Esophagus squamous epithelium (tissue), 5 donors: ENCODE data around the gene DUSP10. TPM values are rescaled to one million over a fixed set of nuclear protein-coding genes. Genes with fewer than 3 reads are reported as not detected.

Experiments
- DNase-seq: peaks from one replicate; lab custom pipeline; 2025; lab: John Stamatoyannopoulos, UW
- H3K27ac ChIP-seq, 4 donors: fragments of 200-600 bp; sonication (generic); one replicate each; pipeline ENCODE4 v1.5.1; 2016 to 2019; ENCODE audit warnings: mild to moderate bottlenecking in 1 of 4
- H3K27me3 ChIP-seq, 4 donors: fragments of 200-600 bp; sonication (generic); 1 replicate in 3 of 4; 2 replicates in 1 of 4; pipeline versions ENCODE4 v1.5.1 to v1.6.0; 2017 to 2021; ENCODE audit warnings: antibody characterized with exemption in 1 of 4
- H3K36me3 ChIP-seq, 3 donors: fragments of 200-600 bp; sonication (generic); one replicate each; pipeline ENCODE4 v1.5.1; 2016 to 2019
- H3K4me1 ChIP-seq, 3 donors: fragments of 200-600 bp; sonication (generic); one replicate each; pipeline ENCODE4 v1.5.1; 2017 to 2019
- H3K4me3 ChIP-seq, 4 donors: fragments of 200-600 bp; sonication (generic); 1 replicate in 3 of 4; 2 replicates in 1 of 4; pipeline ENCODE4 v1.5.1; 2016 to 2019; ENCODE audit warnings: mild to moderate bottlenecking in 2 of 4, moderate library complexity in 1 of 4
- H3K9me3 ChIP-seq, 3 donors: fragments of 200-600 bp; sonication (generic); one replicate each; pipeline ENCODE4 v1.5.1; 2016 to 2019
- CTCF ChIP-seq, 6 experiments: fragments of 450-650 bp in 4 of 6; fragments of 200-600 bp in 2 of 6; sonication (generic) in 2 of 6; IDR thresholded peaks; one replicate each; pipeline ENCODE4 v1.5.1; 2016 to 2019; ENCODE audit warnings: antibody characterized with exemption in 6 of 6, mild to moderate bottlenecking in 4 of 6, moderate library complexity in 4 of 6
- POLR2A ChIP-seq, 4 donors: fragments of 450-650 bp; IDR thresholded peaks; one replicate each; pipeline ENCODE4 v1.6.1; 2017; ENCODE audit warnings: antibody characterized with exemption in 4 of 4, mild to moderate bottlenecking in 4 of 4, moderate library complexity in 3 of 4
- WGBS, 2 donors: methylation state at CpG; one replicate each; pipeline ENCODE4 v1.1.5; 2018; 5-methylcytosine and 5-hydroxymethylcytosine counted together
- intact Hi-C: fragments of 100-400 bp; cut with DNase I; formaldehyde crosslinking; loops from one replicate; pipeline ENCODE4 v1.15.0; 2022
- total RNA-seq, 4 donors: library from RNA; depleted of rRNA; stranded (reverse); fragments of >200 nt; gene quantifications; one replicate each; pipeline ENCODE4 v1.1.0, GENCODE V29; 2016
- donor health status: DM: yes; HTN: yes; CAD: no.

DUSP10 gene
- total RNA-seq, 4 donors from 2014 or later, result 1.4 to 7.4 (median 4.9) TPM

GRCh38 chr1:221711063-221711577 is 30.8 kb downstream of the DUSP10 start:
- Histone ChIP-seq H3K36me3 (peaks cover 0 to 2% (median 0%) of the 10 kb centered on the region in 3 donors), H3K9me3 (no peaks in the 10 kb centered on the region), H3K4me1 (peaks cover 3 to 64% (median 12%) of the 10 kb centered on the region in 3 donors), H3K27me3 (no peaks in the 10 kb centered on the region), H3K4me3 (no peak overlapping the region), H3K27ac (peak overlapping the region in 3 of 4 donors; percentile 59 to 65 (median 59))
- DNase-seq, result no peak
- intact Hi-C loops, result no loop called here
- TF ChIP-seq POLR2A (IDR thresholded peaks at IDR 0.05) (no peak), CTCF (IDR thresholded peaks at IDR 0.05) (no peak)
- 62 to 64% methylated on average over 3 of the region's 3 CpGs for WGBS, 2 donors

DNA sequence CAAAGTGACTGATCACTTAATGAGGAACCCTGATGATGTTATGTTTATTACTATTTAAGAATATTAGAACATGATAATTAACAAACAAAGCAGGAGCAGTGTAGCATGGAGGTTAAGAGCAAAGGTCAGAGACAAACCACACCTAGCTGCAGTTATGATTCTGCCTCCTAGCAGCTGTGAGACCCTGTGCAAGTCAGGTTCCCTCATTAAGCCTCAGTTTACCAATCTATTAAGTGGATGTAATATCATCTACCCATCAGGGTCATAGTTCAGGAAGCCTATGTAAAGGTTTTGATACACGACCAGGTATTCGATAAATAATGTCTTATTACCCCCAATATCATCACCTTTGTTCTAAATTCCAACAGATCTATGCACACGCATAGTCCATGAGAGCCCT is 32.0 kb downstream of the DUSP10 start:
- no peaks in the 10 kb centered on the region for H3K27me3 ChIP-seq
- no peak overlapping the region for H3K4me3 ChIP-seq
- WGBS, 2 donors, result 76 to 92% methylated on average over 3 of the region's 3 CpGs
- intact Hi-C loops, result no loop called here
- no peak for DNase-seq
- TF ChIP-seq CTCF (IDR thresholded peaks at IDR 0.05), result no peak
- no peak for TF ChIP-seq POLR2A (IDR thresholded peaks at IDR 0.05)
- H3K36me3 ChIP-seq, result peaks cover 0 to 12% (median 0%) of the 10 kb centered on the region in 3 donors
- H3K4me1 ChIP-seq, result peaks cover 0 to 53% (median 5%) of the 10 kb centered on the region in 3 donors
- no peaks in the 10 kb centered on the region for H3K9me3 ChIP-seq
- H3K27ac ChIP-seq, result peak overlapping the region in 2 of 4 donors; percentile 59 to 65

- Histone ChIP-seq H3K27me3 (no peaks in the 10 kb centered on the region), H3K4me3 (no peak overlapping the region), H3K4me1 (peaks cover 0 to 56% (median 2%) of the 10 kb centered on the region in 3 donors), H3K9me3 (no peaks in the 10 kb centered on the region), H3K36me3 (peaks cover 0 to 12% (median 0%) of the 10 kb centered on the region in 3 donors), H3K27ac (peak overlapping the region in 3 of 4 donors; percentile 59 to 65 (median 62))
- no peak for DNase-seq
- intact Hi-C loops, result no loop called here
- 36 to 39% methylated on average over 3 of the region's 3 CpGs for WGBS, 2 donors
- TF ChIP-seq POLR2A (IDR thresholded peaks at IDR 0.05) (no peak), CTCF (IDR thresholded peaks at IDR 0.05) (no peak)
These were observed 32.9 kb downstream of the DUSP10 start for GRCh38 chr1:221708987-221709386.

DNA sequence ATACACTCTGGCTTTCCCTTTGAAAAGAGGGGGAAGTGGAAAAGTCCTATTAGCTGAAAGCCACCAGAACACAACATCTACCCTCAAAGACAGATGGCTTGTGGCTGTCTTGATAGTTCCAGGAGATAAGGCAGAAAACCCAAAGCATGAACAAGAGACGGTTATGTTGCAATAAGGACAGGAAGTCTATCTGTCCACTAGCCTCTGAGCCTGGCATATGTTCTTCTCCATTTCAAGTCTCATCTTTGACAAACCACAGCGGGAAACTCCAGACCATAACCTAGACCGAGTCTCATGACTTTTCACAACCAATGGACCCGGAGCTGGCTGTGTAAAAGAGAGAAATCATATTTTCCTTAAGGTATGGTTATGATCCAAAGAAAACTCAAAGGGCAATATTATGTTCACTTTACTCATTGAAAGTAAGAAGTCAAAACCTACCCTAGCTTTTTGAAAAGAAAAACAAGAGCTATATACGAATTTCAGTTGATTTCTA is 33.8 kb downstream of the DUSP10 start:
- no peaks in the 10 kb centered on the region for H3K27me3 ChIP-seq
- TF ChIP-seq POLR2A (IDR thresholded peaks at IDR 0.05), result peak in 1 of 4 donors; percentile 13
- no peak for TF ChIP-seq CTCF (IDR thresholded peaks at IDR 0.05)
- intact Hi-C loops, result no loop called here
- DNase-seq, result no peak
- WGBS, 2 donors, result 60 to 61% methylated on average over 5 of the region's 5 CpGs
- peaks cover 0 to 60% (median 2%) of the 10 kb centered on the region in 3 donors for H3K4me1 ChIP-seq
- no peaks in the 10 kb centered on the region for H3K9me3 ChIP-seq
- H3K36me3 ChIP-seq, result peaks cover 0 to 12% (median 0%) of the 10 kb centered on the region in 3 donors
- H3K4me3 ChIP-seq, result no peak overlapping the region
- peak overlapping the region in 3 of 4 donors; percentile 55 to 65 (median 59) for H3K27ac ChIP-seq

DNA sequence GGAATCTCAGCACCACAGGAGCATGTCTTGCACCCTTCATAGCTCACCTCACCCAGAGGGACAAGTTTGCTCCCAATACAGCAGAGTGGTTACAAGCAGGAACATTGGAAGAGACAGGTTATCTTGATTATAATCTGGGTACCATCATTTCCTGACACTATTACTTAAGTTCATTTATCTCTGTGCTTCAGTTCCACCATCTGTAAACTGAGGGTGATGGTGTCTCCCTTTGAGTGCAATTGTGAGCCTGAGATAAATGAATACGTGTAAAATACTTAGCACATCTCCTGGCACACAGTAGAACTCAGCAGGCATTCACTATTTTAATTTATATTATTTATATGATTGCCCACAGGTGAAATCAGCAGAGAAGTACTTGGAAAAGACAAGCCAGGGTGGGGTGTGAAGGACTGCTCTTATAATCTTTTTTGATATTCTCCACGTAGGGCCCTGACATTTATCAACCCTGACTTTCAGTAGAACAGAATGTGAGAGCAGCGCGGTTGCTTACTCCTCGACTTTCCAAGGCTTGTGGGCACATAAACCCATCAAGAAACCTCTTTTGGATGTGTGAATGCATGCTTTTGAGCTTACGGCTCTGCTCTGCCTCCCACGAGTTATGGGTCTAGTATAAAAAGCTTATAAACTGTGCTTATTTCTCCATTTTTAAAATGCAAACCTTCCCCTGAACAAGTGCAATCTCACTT is 34.9 kb downstream of the DUSP10 start:
- WGBS, 2 donors, result 75 to 79% methylated on average over 7 of the region's 7 CpGs
- H3K36me3 ChIP-seq, result peaks cover 0 to 20% (median 0%) of the 10 kb centered on the region in 3 donors
- H3K9me3 ChIP-seq, result no peaks in the 10 kb centered on the region
- peaks cover 0 to 51% (median 2%) of the 10 kb centered on the region in 3 donors for H3K4me1 ChIP-seq
- DNase-seq, result no peak
- H3K27ac ChIP-seq, result peak overlapping the region in 3 of 4 donors; percentile 59 to 72 (median 65)
- no peak overlapping the region for H3K4me3 ChIP-seq
- H3K27me3 ChIP-seq, result no peaks in the 10 kb centered on the region
- TF ChIP-seq CTCF (IDR thresholded peaks at IDR 0.05) (no peak), POLR2A (IDR thresholded peaks at IDR 0.05) (no peak)
- intact Hi-C loops, result no loop called here
